CD4-positive, alpha-beta T cell (primary cell): ENCODE data around the gene PARD3B. TPM values are rescaled to one million over a fixed set of nuclear protein-coding genes. Genes with fewer than 3 reads are reported as not detected.

ENCODE experiments used
- ATAC-seq: fragments of 200-7000 bp; cut with Tn5 transposase; one replicate; pipeline ENCODE4 v1.10.0; 2022; ENCODE audit warnings: mild to moderate bottlenecking; ENCODE audit not compliant: poor library complexity
- CTCF ChIA-PET: fragments of 350-600 bp; sonication (Branson Sonifier 250); formaldehyde crosslinking; loops from one replicate; lab custom pipeline; 2021; ENCODE audit warnings: antibody characterized with exemption, inconsistent platforms; lab: Charles Lee
- POLR2A ChIA-PET: fragments of 350-600 bp; sonication (Branson Sonifier 250); formaldehyde crosslinking; loops from one replicate; lab custom pipeline; 2021; ENCODE audit warnings: antibody characterized with exemption, inconsistent platforms; lab: Charles Lee
- DNase-seq, 14 experiments: peaks; one replicate each; pipeline ENCODE4 v3.0.0-alpha.2; 2013 to 2020; ENCODE audit warnings: mixed read lengths in 2 of 14
- H3K27ac ChIP-seq, 2 donors: one replicate each; pipeline versions ENCODE4 v1.5.1 to v1.7.0; 2013; ENCODE audit warnings: low read length in 2 of 2, low read depth in 1 of 2, mild to moderate bottlenecking in 1 of 2
- H3K27me3 ChIP-seq, 2 experiments: 1 replicate in 1 of 2; 2 replicates in 1 of 2; pipeline versions ENCODE4 v1.6.1 to v1.7.0; 2013; ENCODE audit warnings: low read length in 2 of 2, control low read depth in 1 of 2, mild to moderate bottlenecking in 1 of 2, moderate library complexity in 1 of 2; ENCODE audit not compliant: insufficient read depth in 2 of 2, control insufficient read depth in 1 of 2
- H3K36me3 ChIP-seq: one replicate; pipeline ENCODE4 v1.6.1; 2013; ENCODE audit warnings: low read length, control low read depth; ENCODE audit not compliant: insufficient read depth
- H3K4me1 ChIP-seq: one replicate; pipeline ENCODE4 v1.6.1; 2013; ENCODE audit warnings: low read length, control low read depth; ENCODE audit not compliant: insufficient read depth
- H3K4me3 ChIP-seq: one replicate; pipeline ENCODE4 v1.5.1; 2013; ENCODE audit warnings: mild to moderate bottlenecking, low read length, moderate library complexity
- H3K9me3 ChIP-seq, 2 experiments: 1 replicate in 1 of 2; 2 replicates in 1 of 2; pipeline versions ENCODE4 v1.6.1 to v1.7.0; 2013; ENCODE audit warnings: low read length in 2 of 2, mild to moderate bottlenecking in 2 of 2, control low read depth in 1 of 2, moderate library complexity in 1 of 2; ENCODE audit not compliant: control insufficient read depth in 1 of 2, insufficient read depth in 1 of 2
- H3K27ac Mint-ChIP-seq: one replicate; pipeline ENCODE4 v1.8.0; 2020; ENCODE audit warnings: mixed read lengths
- H3K27me3 Mint-ChIP-seq: one replicate; pipeline ENCODE4 v1.8.0; 2021; ENCODE audit warnings: mixed read lengths
- H3K36me3 Mint-ChIP-seq: one replicate; pipeline ENCODE4 v1.8.0; 2021; ENCODE audit warnings: low read depth, mixed read lengths
- H3K4me1 Mint-ChIP-seq: one replicate; pipeline ENCODE4 v1.8.0; 2021; ENCODE audit warnings: low read depth, mixed read lengths
- H3K4me3 Mint-ChIP-seq: one replicate; pipeline ENCODE4 v1.8.0; 2020; ENCODE audit warnings: mild to moderate bottlenecking, mixed read lengths
- H3K9me3 Mint-ChIP-seq: one replicate; pipeline ENCODE4 v1.8.0; 2020; ENCODE audit warnings: mixed read lengths
- intact Hi-C, 2 experiments: fragments of 100-400 bp; cut with DNase I in 1 of 2; cut with micrococcal nuclease in 1 of 2; formaldehyde crosslinking; loops; one replicate each; pipeline versions ENCODE4 v1.15.1 to v1.9.0; 2023 to 2025; cut with DNase I, micrococcal nuclease
- total RNA-seq, 174 experiments: library from RNA in 2 of 174; stranded (reverse) in 2 of 174; gene quantifications; one replicate each; pipeline ENCODE4 v1.2.3 and lab custom pipeline; 2021 to 2026
- TF ChIP-seq, protein P1 (sequence below): fragments of 200-600 bp; IDR thresholded peaks from one replicate; pipeline ENCODE4 v1.8.0; 2022; ENCODE audit warnings: antibody characterized with exemption, mild to moderate bottlenecking

Gene PARD3B
- total RNA-seq, 2 experiments from 2014 or later = 0.87 to 1.9 TPM

DNA sequence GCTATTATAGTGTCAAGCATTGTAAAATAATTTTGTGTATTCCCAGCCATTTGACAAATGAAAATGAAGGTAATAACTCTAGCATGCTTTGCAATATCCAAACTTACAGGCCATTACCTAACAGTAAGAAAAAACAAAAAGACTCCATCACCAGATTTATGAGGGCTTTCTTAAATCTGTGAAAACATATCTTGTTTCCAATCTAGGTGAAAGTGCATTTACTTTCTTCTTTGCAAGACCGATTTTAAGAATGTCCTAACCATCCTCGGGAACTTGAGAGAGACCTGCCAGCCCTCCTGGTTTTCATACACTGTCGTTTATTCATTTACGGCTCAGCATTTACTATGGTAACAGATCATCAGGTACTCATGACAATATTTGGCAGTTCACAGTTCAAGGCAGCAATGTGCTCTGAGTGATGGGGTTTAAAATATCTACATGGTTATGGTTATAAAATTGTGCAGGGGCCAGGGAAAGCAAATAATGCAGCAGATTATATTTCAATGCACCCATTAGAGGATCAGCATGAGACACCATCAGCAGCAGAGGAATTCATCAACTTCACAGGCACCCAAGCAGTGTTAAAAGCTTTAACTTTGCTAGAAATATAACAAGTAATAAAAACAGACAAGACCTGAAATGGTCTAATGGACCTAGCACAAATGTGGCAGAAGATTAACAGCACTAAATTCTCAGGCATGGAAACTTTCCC lies 34.4 kb upstream of the PARD3B start:
- intact Hi-C loops = no loop called here
- ATAC-seq = no peak

DNA sequence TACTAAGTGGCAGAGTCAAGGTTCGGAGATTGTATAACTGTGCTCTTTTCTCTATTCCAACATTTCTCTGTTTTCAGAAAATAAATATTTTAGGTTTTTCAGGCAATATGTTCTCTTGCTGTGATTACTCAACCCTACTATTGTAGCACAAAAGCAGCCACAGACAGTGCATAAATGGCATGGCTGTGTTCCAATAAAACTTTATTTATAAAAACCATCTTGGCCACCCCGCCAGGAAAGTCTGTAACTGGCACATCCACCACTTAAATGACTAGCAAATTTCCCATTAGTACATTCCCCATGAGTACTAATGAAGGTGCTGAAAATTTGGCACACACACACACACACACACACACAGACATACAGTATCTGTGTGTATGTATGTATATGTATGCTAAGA lies 30.8 kb upstream of the PARD3B start:
- H3K4me1 Mint-ChIP-seq = no peaks in the 10 kb centered on the region
- POLR2A ChIA-PET = no interaction called here
- no peaks in the 10 kb centered on the region for H3K9me3 Mint-ChIP-seq
- Histone ChIP-seq H3K9me3 (no peaks in the 10 kb centered on the region), H3K4me1 (no peaks in the 10 kb centered on the region), H3K36me3 (no peaks in the 10 kb centered on the region), H3K27me3 (no peaks in the 10 kb centered on the region), H3K27ac (no peak overlapping the region), H3K4me3 (no peak overlapping the region)
- DNase-seq (no peak), ATAC-seq (no peak)
- intact Hi-C loops = no loop called here
- H3K27me3 Mint-ChIP-seq = peaks cover 34% of the 10 kb centered on the region
- no peaks in the 10 kb centered on the region for H3K36me3 Mint-ChIP-seq
- CTCF ChIA-PET = no interaction called here
- H3K4me3 Mint-ChIP-seq = no peak overlapping the region
- H3K27ac Mint-ChIP-seq = no peak overlapping the region
- TF ChIP-seq, protein P1, sequence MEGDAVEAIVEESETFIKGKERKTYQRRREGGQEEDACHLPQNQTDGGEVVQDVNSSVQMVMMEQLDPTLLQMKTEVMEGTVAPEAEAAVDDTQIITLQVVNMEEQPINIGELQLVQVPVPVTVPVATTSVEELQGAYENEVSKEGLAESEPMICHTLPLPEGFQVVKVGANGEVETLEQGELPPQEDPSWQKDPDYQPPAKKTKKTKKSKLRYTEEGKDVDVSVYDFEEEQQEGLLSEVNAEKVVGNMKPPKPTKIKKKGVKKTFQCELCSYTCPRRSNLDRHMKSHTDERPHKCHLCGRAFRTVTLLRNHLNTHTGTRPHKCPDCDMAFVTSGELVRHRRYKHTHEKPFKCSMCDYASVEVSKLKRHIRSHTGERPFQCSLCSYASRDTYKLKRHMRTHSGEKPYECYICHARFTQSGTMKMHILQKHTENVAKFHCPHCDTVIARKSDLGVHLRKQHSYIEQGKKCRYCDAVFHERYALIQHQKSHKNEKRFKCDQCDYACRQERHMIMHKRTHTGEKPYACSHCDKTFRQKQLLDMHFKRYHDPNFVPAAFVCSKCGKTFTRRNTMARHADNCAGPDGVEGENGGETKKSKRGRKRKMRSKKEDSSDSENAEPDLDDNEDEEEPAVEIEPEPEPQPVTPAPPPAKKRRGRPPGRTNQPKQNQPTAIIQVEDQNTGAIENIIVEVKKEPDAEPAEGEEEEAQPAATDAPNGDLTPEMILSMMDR = no peak

More for the DNA sequence above, 34.4 kb upstream of the PARD3B start:
- ChIA-PET POLR2A (no interaction called here), CTCF (no interaction called here)
- no peaks in the 10 kb centered on the region for H3K4me1 ChIP-seq
- Mint-ChIP-seq H3K27ac (no peak overlapping the region), H3K27me3 (peaks cover 31% of the 10 kb centered on the region), H3K36me3 (no peaks in the 10 kb centered on the region), H3K4me1 (no peaks in the 10 kb centered on the region), H3K4me3 (no peak overlapping the region), H3K9me3 (no peaks in the 10 kb centered on the region)
- no peak for DNase-seq
- no peaks in the 10 kb centered on the region for H3K27me3 ChIP-seq
- no peak overlapping the region for H3K27ac ChIP-seq
- TF ChIP-seq, protein P1 = no peak
- no peaks in the 10 kb centered on the region for H3K36me3 ChIP-seq
- no peaks in the 10 kb centered on the region for H3K9me3 ChIP-seq
- H3K4me3 ChIP-seq = no peak overlapping the region

DNA sequence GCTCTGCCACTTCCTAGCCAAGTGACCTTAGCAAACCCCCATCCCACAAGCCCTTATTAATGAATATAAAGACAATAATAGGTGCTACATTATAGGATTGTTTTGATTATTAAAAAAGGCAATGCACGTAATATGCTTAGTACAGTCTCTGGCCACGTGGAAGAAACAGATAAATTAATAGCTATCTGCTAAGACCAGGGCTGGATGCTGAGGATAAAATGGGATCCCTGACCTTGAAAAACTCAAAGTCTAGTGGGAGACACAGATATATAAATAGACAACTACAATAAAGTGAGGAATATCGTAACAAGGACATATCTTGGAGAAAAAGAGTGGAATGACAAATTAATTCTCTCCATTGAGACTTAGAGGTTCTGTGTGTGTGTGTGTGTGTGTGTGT lies 29.9 kb upstream of the PARD3B start:
- H3K4me3 Mint-ChIP-seq = no peak overlapping the region
- Histone ChIP-seq H3K4me1 (no peaks in the 10 kb centered on the region), H3K27me3 (no peaks in the 10 kb centered on the region), H3K27ac (no peak overlapping the region), H3K9me3 (no peaks in the 10 kb centered on the region), H3K36me3 (no peaks in the 10 kb centered on the region), H3K4me3 (no peak overlapping the region)
- intact Hi-C loops = no loop called here
- ChIA-PET CTCF (no interaction called here), POLR2A (no interaction called here)
- ATAC-seq (no peak), DNase-seq (no peak)
- H3K4me1 Mint-ChIP-seq = no peaks in the 10 kb centered on the region
- peaks cover 31% of the 10 kb centered on the region for H3K27me3 Mint-ChIP-seq
- no peaks in the 10 kb centered on the region for H3K36me3 Mint-ChIP-seq
- TF ChIP-seq, protein P1 = no peak
- no peaks in the 10 kb centered on the region for H3K9me3 Mint-ChIP-seq
- H3K27ac Mint-ChIP-seq = no peak overlapping the region
